HFFc6 (cell line): ENCODE data around the gene SLC25A18. TPM values are rescaled to one million over a fixed set of nuclear protein-coding genes. Genes with fewer than 3 reads are reported as not detected.
"Not testable (repeated sequence)": the region's sequence is repeated elsewhere in the genome, so short reads cannot be mapped to it uniquely, and the experiment has no call there.

ENCODE experiments used
- DNase-seq: peaks from one replicate; pipeline ENCODE4 v3.0.0-alpha.2; 2018
- H3K27ac Mint-ChIP-seq: 2 replicates; pipeline ENCODE4 v1.8.0; 2020; ENCODE audit warnings: mild to moderate bottlenecking, mixed read lengths
- H3K27me3 Mint-ChIP-seq: 2 replicates; pipeline ENCODE4 v1.8.0; 2021; ENCODE audit warnings: mild to moderate bottlenecking, moderate library complexity, mixed read lengths; ENCODE audit not compliant: insufficient read depth
- H3K36me3 Mint-ChIP-seq: 2 replicates; pipeline ENCODE4 v1.8.0; 2021; ENCODE audit warnings: low read depth, mixed read lengths
- H3K4me1 Mint-ChIP-seq: 2 replicates; pipeline ENCODE4 v1.8.0; 2020; ENCODE audit warnings: low read depth, mixed read lengths
- H3K4me3 Mint-ChIP-seq: 2 replicates; pipeline ENCODE4 v1.8.0; 2020; ENCODE audit warnings: mild to moderate bottlenecking, moderate library complexity, mixed read lengths
- H3K9me3 Mint-ChIP-seq: 2 replicates; pipeline ENCODE4 v1.8.0; 2020; ENCODE audit warnings: mild to moderate bottlenecking, mixed read lengths
- CTCF ChIP-seq: fragments of 200-600 bp; sonication (generic); IDR thresholded peaks from 2 replicates; pipeline ENCODE4 v1.5.0; 2021; ENCODE audit warnings: antibody characterized with exemption, mild to moderate bottlenecking
- long read RNA-seq: library from polyadenylated mRNA; unstranded; transcript quantifications from one replicate; pipeline ENCODE4 v2.0.0, GENCODE V29; 2019
- total RNA-seq, 6 experiments: library from RNA; stranded (reverse); fragmentation: NEBNext Ultra II Directional; extraction: Animal tissue kit (Norgen Biotek cat#: 25700); gene quantifications; 2 replicates in 1 of 6; 3 replicates in 5 of 6; pipeline ENCODE4 v1.2.3, GENCODE V29; 2021

Gene SLC25A18
- not detected for total RNA-seq
- long read RNA-seq, result 0 reads

- peaks cover 32% of the 10 kb centered on the region for H3K4me1 Mint-ChIP-seq
- no peaks in the 10 kb centered on the region for H3K36me3 Mint-ChIP-seq
- TF ChIP-seq CTCF, result 0 out of 2 replicates have a peak, but pooled peaks have one; percentile 35
- no peaks in the 10 kb centered on the region for H3K9me3 Mint-ChIP-seq
- H3K27me3 Mint-ChIP-seq, result peaks cover 6% of the 10 kb centered on the region
- peak within 1 kb of the TSS; percentile 45 for H3K4me3 Mint-ChIP-seq
- no peak for DNase-seq
- H3K27ac Mint-ChIP-seq, result no peak within 1 kb of the TSS
Measured at GRCh38 chr22:17562906-17563870, at the start of gene SLC25A18. TSS of gene SLC25A18 (plus strand) at chr22:17563498. CDS start at chr22:17579945, 16,447 bp downstream.

DNA sequence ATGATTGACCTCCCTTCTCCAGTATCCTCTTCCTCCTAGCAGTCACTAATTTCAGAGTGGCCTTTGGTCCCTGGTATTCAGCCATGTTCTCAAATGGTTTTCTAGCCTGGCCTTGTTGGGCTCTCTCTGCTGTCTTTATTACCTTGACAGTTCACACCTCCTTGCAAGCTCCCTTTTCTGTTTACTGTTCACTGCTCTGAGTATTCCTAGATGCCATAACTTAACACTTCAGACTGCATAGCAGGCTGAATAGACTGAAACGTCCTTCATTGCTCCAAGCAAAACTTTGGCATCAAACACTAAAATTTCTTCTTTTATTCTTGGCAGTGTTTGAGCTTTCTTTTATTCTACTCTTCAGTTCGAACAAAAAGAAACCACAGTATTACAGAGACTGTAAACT, 49.7 kb upstream of the SLC25A18 start:
- no peak for DNase-seq
- no peaks in the 10 kb centered on the region for H3K36me3 Mint-ChIP-seq
- H3K27me3 Mint-ChIP-seq, result peaks cover 22% of the 10 kb centered on the region
- H3K4me1 Mint-ChIP-seq, result no peaks in the 10 kb centered on the region
- no peak overlapping the region for H3K4me3 Mint-ChIP-seq
- no peak for TF ChIP-seq CTCF
- no peak overlapping the region for H3K27ac Mint-ChIP-seq
- no peaks in the 10 kb centered on the region for H3K9me3 Mint-ChIP-seq

GRCh38 chr22:17514084-17514483, 49.2 kb upstream of the SLC25A18 start:
- no peak for TF ChIP-seq CTCF
- no peaks in the 10 kb centered on the region for H3K9me3 Mint-ChIP-seq
- H3K27me3 Mint-ChIP-seq, result peaks cover 22% of the 10 kb centered on the region
- no peaks in the 10 kb centered on the region for H3K36me3 Mint-ChIP-seq
- no peak overlapping the region for H3K27ac Mint-ChIP-seq
- DNase-seq, result no peak
- H3K4me3 Mint-ChIP-seq, result no peak overlapping the region
- no peaks in the 10 kb centered on the region for H3K4me1 Mint-ChIP-seq

GRCh38 chr22:17518406-17518805, 44.9 kb upstream of the SLC25A18 start:
- Mint-ChIP-seq H3K36me3 (no peaks in the 10 kb centered on the region), H3K4me3 (no peak overlapping the region), H3K4me1 (no peaks in the 10 kb centered on the region), H3K9me3 (no peaks in the 10 kb centered on the region), H3K27me3 (peaks cover 4% of the 10 kb centered on the region), H3K27ac (no peak overlapping the region)
- DNase-seq, result no peak
- no peak for TF ChIP-seq CTCF

DNA sequence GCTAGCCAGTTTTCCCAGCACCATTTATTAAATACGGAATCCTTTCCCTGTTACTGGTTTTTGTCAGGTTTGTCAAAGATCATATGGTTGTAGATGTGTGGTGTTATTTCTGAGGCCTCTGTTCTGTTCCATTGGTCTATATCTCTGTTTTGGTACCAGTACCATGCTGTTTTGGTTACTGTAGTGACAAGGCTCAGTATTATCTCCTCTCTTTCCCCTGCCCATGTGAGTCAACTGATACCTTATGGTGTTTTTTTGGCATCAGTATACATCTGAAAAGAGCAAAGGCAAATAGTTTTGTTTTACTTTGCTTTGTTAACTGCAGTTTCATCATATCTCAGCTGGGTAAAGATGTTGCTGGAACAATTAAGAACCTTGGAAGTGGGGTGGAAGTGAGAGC, 41.3 kb upstream of the SLC25A18 start:
- H3K27me3 Mint-ChIP-seq, H3K4me3 Mint-ChIP-seq, DNase-seq, H3K9me3 Mint-ChIP-seq, H3K27ac Mint-ChIP-seq, H3K36me3 Mint-ChIP-seq, H3K4me1 Mint-ChIP-seq: not testable (repeated sequence)

- Mint-ChIP-seq H3K27ac (no peak overlapping the region), H3K9me3 (no peaks in the 10 kb centered on the region), H3K4me3 (no peak overlapping the region), H3K36me3 (no peaks in the 10 kb centered on the region), H3K27me3 (peaks cover 3% of the 10 kb centered on the region), H3K4me1 (no peaks in the 10 kb centered on the region)
- no peak for DNase-seq
- no peak for TF ChIP-seq CTCF
Measured at GRCh38 chr22:17523925-17524324, 39.4 kb upstream of the SLC25A18 start.
